WTC11 (cell line): ENCODE measurements around the gene EXOC1L.

ENCODE experiments used
- ESRRA ChIP-seq: sonication (generic); formaldehyde crosslinking; IDR thresholded peaks from 2 replicates; pipeline ENCODE4 v1.8.1; 2022; ENCODE audit warnings: mild to moderate bottlenecking, missing genetic modification reagents, borderline replicate concordance
- NR3C1 ChIP-seq: sonication (generic); formaldehyde crosslinking; conservative IDR thresholded peaks from 2 replicates; pipeline ENCODE4 v1.8.1; 2023; ENCODE audit warnings: low read depth, mild to moderate bottlenecking, missing genetic modification reagents
- OVOL2 ChIP-seq: fragments of 250-450 bp; sonication (Bioruptor Pico); IDR thresholded peaks from 2 replicates; pipeline ENCODE4 v1.9.0; 2021; ENCODE audit warnings: mild to moderate bottlenecking, borderline replicate concordance
- ZNF317 ChIP-seq: sonication (generic); formaldehyde crosslinking; IDR thresholded peaks from 2 replicates; pipeline ENCODE4 v1.8.1; 2023; ENCODE audit warnings: low read depth, mild to moderate bottlenecking, moderate library complexity, missing genetic modification reagents, borderline replicate concordance
- TF ChIP-seq, protein P1 (sequence below): fragments of 200-600 bp; IDR thresholded peaks from 2 replicates; pipeline ENCODE4 v1.8.0; 2022; ENCODE audit warnings: antibody characterized with exemption
- TF ChIP-seq, protein P2 (sequence below): sonication (generic); formaldehyde crosslinking; IDR thresholded peaks from 2 replicates; pipeline ENCODE4 v1.8.0; 2022; ENCODE audit warnings: mild to moderate bottlenecking, missing genetic modification reagents

DNA sequence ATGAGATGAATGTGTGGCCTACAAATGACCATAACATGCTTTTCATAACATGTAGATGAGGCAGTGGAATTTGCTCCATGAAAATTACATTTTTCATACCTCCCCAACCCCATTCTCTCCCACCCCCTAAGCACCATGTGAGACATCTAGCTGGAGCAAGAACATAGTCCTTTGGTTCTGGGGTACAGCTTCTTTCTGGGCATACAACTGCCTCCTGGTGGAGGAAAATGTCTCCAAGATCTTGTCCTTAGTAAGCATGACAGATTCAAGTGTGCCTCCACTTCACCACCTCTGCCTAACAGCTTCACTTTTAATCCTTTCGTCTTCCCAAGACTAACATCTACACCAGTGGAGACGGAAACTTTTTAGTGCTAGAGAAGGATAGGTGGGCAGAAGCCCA lies 8.0 kb downstream of the EXOC1L start:
- TF ChIP-seq, protein P1, sequence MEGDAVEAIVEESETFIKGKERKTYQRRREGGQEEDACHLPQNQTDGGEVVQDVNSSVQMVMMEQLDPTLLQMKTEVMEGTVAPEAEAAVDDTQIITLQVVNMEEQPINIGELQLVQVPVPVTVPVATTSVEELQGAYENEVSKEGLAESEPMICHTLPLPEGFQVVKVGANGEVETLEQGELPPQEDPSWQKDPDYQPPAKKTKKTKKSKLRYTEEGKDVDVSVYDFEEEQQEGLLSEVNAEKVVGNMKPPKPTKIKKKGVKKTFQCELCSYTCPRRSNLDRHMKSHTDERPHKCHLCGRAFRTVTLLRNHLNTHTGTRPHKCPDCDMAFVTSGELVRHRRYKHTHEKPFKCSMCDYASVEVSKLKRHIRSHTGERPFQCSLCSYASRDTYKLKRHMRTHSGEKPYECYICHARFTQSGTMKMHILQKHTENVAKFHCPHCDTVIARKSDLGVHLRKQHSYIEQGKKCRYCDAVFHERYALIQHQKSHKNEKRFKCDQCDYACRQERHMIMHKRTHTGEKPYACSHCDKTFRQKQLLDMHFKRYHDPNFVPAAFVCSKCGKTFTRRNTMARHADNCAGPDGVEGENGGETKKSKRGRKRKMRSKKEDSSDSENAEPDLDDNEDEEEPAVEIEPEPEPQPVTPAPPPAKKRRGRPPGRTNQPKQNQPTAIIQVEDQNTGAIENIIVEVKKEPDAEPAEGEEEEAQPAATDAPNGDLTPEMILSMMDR = no peak
- TF ChIP-seq ESRRA (CRISPR knock-in tag) (no peak), OVOL2 (no peak), ZNF317 (CRISPR knock-in tag) (no peak), NR3C1 (CRISPR knock-in tag) (no peak)
- TF ChIP-seq, protein P2, sequence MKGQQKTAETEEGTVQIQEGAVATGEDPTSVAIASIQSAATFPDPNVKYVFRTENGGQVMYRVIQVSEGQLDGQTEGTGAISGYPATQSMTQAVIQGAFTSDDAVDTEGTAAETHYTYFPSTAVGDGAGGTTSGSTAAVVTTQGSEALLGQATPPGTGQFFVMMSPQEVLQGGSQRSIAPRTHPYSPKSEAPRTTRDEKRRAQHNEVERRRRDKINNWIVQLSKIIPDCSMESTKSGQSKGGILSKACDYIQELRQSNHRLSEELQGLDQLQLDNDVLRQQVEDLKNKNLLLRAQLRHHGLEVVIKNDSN = no peak
